ENCODE results near the gene ITPR3. TPM values are rescaled to one million over a fixed set of nuclear protein-coding genes. Genes with fewer than 3 reads are reported as not detected.

ITPR3 gene
- total RNA-seq, 1 donor from 2014 or later = 5.6 TPM

DNA sequence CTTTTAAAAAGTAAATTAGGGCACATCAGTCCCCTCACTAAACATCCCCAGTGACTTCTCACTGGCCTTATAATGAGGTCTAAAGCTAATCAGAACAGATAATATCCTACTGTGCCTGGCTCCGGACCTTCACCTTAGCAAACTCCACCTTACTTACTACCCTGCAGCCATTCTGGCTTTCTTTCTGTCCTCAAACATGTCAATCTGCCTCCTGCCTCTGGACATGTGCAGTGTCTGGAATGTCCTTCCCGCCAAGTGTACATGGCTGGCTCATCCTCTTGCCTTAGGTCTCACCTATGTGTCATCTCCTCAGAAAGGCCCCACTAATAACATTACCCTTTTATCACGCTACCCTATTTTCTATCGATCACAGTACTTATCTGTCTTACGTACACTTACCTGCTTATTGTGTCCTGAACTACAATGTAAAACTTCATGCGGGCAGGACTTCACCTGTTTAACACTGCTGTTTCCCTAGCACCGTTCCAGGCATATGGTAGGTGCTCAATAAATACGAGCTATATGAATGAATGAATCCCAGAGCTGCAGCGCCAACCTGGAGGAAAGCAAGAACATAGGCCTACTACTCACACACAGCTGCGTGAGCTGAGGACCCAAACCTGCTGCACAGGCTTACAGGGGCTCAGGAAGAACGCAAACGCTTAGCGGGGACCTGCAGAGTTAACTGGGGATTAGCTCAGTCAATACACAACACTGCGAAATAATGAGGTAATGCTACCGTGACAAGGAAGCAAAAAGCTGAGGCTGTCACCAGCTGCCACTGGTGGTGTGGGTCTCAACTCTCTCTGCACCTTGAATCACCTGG is 89.4 kb downstream of the ITPR3 start:
- peak overlapping the region; percentile 98 for H3K27ac ChIP-seq (replicated peaks)
- no peaks in the 10 kb centered on the region for H3K27me3 ChIP-seq (ENCODE audit: low read depth)
- no peaks in the 10 kb centered on the region for H3K9me3 ChIP-seq (replicated peaks)
- TF ChIP-seq, protein P1, sequence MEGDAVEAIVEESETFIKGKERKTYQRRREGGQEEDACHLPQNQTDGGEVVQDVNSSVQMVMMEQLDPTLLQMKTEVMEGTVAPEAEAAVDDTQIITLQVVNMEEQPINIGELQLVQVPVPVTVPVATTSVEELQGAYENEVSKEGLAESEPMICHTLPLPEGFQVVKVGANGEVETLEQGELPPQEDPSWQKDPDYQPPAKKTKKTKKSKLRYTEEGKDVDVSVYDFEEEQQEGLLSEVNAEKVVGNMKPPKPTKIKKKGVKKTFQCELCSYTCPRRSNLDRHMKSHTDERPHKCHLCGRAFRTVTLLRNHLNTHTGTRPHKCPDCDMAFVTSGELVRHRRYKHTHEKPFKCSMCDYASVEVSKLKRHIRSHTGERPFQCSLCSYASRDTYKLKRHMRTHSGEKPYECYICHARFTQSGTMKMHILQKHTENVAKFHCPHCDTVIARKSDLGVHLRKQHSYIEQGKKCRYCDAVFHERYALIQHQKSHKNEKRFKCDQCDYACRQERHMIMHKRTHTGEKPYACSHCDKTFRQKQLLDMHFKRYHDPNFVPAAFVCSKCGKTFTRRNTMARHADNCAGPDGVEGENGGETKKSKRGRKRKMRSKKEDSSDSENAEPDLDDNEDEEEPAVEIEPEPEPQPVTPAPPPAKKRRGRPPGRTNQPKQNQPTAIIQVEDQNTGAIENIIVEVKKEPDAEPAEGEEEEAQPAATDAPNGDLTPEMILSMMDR (IDR thresholded peaks at IDR 0.05; ENCODE audit: borderline replicate concordance) = no peak
- H3K4me1 ChIP-seq = peaks cover 42% of the 10 kb centered on the region
- peaks cover 7% of the 10 kb centered on the region for H3K36me3 ChIP-seq
- no peak for DNase-seq
- H3K4me3 ChIP-seq = peak overlapping the region; percentile 85
- intact Hi-C loops (cut with micrococcal nuclease) = no loop called here

- DNase-seq = peak; percentile 97
- Histone ChIP-seq H3K4me3 (peak within 1 kb of the TSS; percentile 85), H3K9me3 (replicated peaks) (no peaks in the 10 kb centered on the region), H3K36me3 (peaks cover 7% of the 10 kb centered on the region), H3K27ac (replicated peaks) (peak within 1 kb of the TSS; percentile 98), H3K27me3 (ENCODE audit: low read depth) (no peaks in the 10 kb centered on the region), H3K4me1 (peaks cover 46% of the 10 kb centered on the region)
- TF ChIP-seq, protein P1 (IDR thresholded peaks at IDR 0.05; ENCODE audit: borderline replicate concordance) = peak; percentile 76
- intact Hi-C loops (cut with micrococcal nuclease) = no loop called here
Measured at GRCh38 chr6:33711140-33712129, 90.3 kb downstream of the ITPR3 start, which contains the start of gene UQCC2. TSS of gene UQCC2 (minus strand) at chr6:33711700. CDS start at chr6:33711686, 14 bp downstream.

DNA sequence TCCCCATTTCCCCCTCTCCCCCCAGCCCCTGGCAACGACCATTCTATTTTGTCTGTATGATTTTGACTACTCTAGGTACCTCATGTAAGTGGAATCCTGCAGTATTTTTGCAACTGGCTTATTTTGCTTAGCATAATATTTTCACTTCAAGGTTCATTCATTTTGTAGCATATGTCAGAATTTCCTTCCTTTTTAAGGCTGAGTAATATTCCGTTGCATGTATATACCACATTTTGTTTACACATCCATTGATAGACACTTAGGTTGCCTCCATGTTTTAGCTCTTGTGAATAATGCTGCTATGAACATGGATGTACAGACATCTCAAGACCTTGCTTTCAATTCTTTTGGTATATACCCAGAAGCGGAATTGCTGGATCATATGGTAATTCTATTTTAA is 91.8 kb downstream of the ITPR3 start:
- Histone ChIP-seq H3K4me1 (peaks cover 57% of the 10 kb centered on the region), H3K27ac (replicated peaks) (no peak overlapping the region), H3K27me3 (ENCODE audit: low read depth) (no peaks in the 10 kb centered on the region), H3K4me3 (no peak overlapping the region), H3K9me3 (replicated peaks) (no peaks in the 10 kb centered on the region), H3K36me3 (peaks cover 7% of the 10 kb centered on the region)
- TF ChIP-seq, protein P1 (IDR thresholded peaks at IDR 0.05; ENCODE audit: borderline replicate concordance) = no peak
- intact Hi-C loops (cut with micrococcal nuclease) = no loop called here
- DNase-seq = no peak

GRCh38 chr6:33713786-33714185 is 92.7 kb downstream of the ITPR3 start:
- no peak for DNase-seq
- intact Hi-C loops (cut with micrococcal nuclease) = no loop called here
- TF ChIP-seq, protein P1 (IDR thresholded peaks at IDR 0.05; ENCODE audit: borderline replicate concordance) = no peak
- Histone ChIP-seq H3K9me3 (replicated peaks) (no peaks in the 10 kb centered on the region), H3K36me3 (peaks cover under 1% of the 10 kb centered on the region), H3K4me3 (no peak overlapping the region), H3K4me1 (peaks cover 56% of the 10 kb centered on the region), H3K27ac (replicated peaks) (no peak overlapping the region), H3K27me3 (ENCODE audit: low read depth) (no peaks in the 10 kb centered on the region)

DNA sequence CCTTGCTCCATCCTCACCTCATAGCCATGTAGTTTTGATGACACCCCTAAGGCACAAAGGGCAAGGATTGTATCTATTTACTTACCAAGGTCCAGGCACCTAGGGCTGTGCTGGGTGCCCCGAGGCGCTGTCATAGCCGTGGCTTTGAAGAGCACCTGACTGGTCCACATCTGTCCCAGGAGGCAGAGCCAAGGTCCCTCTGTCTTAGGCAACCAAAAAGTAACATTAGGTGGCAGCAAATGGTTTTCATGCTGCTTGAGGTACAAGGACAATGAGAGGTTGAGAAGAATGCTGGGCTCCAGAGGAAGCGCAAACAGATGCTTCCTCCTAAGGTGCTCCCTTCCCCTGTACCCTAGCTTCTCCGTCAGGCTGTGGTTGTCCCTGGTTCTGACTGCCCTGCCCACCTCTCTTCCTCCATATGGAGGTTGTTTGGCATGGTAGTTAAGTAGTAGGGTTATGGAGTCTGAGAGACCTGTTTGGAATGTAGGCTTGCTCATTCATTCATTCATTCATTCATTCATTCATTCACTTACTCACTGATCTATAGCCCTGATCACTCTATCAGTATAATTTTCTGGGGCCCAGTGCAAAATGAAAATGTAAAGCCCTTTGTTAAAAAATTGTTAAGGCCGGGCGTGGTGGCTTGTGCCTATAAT is 93.4 kb downstream of the ITPR3 start:
- H3K27me3 ChIP-seq (ENCODE audit: low read depth) = no peaks in the 10 kb centered on the region
- intact Hi-C loops (cut with micrococcal nuclease) = no loop called here
- peaks cover 54% of the 10 kb centered on the region for H3K4me1 ChIP-seq
- H3K27ac ChIP-seq (replicated peaks) = no peak overlapping the region
- H3K9me3 ChIP-seq (replicated peaks) = no peaks in the 10 kb centered on the region
- no peak for DNase-seq
- no peak overlapping the region for H3K4me3 ChIP-seq
- TF ChIP-seq, protein P1 (IDR thresholded peaks at IDR 0.05; ENCODE audit: borderline replicate concordance) = no peak
- no peaks in the 10 kb centered on the region for H3K36me3 ChIP-seq

All from left ventricle myocardium inferior (tissue), 1 donor.